Ramos (cell line): ENCODE results near the gene SMCR8.
"Not testable (repeated sequence)": the region's sequence is repeated elsewhere in the genome, so short reads cannot be mapped to it uniquely, and the experiment has no call there.

ENCODE experiments used
- in situ Hi-C: fragments of 300-500 bp; cut with MboI; formaldehyde crosslinking; loops from one replicate; pipeline ENCODE4 v1.14.3; 2022; ENCODE audit warnings: low sequenced_read_pairs; ENCODE audit not compliant: unreplicated experiment

The SMCR8 gene, protein sequence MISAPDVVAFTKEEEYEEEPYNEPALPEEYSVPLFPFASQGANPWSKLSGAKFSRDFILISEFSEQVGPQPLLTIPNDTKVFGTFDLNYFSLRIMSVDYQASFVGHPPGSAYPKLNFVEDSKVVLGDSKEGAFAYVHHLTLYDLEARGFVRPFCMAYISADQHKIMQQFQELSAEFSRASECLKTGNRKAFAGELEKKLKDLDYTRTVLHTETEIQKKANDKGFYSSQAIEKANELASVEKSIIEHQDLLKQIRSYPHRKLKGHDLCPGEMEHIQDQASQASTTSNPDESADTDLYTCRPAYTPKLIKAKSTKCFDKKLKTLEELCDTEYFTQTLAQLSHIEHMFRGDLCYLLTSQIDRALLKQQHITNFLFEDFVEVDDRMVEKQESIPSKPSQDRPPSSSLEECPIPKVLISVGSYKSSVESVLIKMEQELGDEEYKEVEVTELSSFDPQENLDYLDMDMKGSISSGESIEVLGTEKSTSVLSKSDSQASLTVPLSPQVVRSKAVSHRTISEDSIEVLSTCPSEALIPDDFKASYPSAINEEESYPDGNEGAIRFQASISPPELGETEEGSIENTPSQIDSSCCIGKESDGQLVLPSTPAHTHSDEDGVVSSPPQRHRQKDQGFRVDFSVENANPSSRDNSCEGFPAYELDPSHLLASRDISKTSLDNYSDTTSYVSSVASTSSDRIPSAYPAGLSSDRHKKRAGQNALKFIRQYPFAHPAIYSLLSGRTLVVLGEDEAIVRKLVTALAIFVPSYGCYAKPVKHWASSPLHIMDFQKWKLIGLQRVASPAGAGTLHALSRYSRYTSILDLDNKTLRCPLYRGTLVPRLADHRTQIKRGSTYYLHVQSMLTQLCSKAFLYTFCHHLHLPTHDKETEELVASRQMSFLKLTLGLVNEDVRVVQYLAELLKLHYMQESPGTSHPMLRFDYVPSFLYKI

DNA sequence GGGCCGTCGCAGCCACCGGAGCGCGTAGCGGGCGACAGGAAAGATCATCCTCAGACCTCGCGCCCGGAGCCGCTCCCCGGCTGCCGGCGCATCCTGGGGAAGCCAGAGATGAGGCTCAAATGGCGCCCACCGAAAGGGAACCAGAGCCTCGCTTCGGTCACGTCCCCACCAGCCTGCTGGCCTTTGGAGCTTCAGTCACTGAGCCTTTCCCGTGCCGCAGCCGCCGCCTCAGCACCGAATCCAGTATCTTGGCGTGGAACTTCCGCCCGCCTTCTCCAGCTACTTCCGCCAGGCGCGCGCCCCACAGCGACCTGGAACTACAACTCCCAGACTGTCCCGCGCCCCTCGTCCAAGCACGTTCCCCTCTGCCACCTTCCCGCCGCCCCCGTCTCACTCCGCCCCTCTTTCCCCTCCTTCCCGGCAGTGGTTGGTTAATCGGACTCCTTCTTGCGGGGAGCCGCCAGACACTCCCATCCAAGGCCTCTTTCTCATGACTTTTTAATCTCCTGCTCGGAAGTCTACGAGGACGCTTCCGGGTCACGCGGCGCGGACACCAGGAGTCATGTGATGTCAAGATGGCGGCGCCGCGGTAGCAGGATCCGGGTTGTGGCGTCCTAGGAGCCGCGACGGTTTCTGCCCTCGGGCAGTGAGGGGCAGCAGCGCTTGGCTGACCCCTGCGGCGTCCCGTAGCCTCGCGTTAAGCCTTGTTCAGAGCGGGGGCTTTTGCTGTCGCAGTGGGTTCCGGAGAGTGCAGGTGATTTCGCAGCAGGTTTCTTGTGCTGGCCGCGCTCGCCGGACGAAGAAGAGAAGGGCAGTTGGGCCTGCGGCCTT lies at the start of gene SMCR8, which contains the start of gene TOP3A:
Gene SMCR8 (plus strand): TSS at position 563 of the 831 bp plus-strand sequence. CDS start 497 bp downstream, outside the sequence.
Gene TOP3A (minus strand): TSS at position 264 of the 831 bp plus-strand sequence. CDS start 216 bp downstream, at position 48.
- in situ Hi-C loops: no loop called here

DNA sequence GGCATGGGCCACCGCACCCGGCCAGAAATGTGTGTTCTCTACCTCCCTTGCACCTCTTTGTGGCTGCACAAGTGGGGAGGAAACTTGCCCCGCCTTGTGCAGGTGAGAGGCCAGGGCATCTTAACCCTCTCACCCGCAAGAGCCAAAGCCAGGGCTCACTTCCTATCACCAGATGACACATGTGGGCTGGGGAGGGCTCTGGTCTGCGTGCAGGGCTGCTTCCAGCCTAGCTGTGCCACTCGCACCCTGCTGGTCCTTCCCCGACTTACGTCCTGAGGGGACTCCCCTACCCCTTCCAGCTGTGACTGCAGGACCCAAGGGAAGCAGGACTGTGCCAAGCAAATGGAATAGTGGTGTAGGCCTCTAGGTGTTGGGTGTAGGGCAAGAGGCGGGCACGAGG lies 47.7 kb upstream of the SMCR8 start:
- in situ Hi-C loops: no loop called here

DNA sequence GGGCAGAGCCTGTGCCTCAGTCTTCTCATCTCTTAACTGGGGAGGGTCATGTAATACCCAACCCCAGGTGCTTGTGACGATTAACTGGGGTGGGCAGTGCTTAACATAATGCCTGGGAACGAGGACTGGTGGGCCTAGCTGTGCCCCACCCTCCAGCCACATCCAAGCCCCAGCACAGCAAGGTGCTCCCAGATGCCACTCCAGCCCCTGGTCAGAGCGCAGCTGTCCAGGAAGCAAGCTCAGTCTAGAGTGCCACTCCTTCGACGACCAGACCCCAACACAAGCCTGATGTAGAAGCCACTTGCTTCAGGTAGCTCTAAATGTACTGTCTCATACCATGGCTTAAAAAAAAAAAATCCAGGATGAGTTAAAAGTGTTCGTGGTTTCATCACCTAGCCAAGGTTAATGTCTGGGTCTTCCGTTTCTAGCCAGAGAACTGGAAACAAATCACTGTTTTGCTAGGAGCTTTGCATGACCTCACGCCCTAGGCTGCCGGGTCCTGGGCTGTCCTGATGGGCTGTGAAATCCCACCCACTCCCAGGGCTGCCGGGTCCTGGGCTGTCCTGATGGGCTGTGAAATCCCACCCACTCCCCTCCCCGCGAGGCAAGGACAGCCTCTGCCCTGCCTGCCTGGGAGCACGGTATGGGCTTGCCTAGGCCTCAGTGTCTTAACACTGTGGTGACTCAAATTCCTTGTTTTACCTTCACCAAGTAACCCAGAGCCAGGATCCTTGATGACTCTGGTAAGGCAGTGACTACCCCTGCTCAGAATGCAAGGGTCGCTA lies 47.0 kb upstream of the SMCR8 start:
- in situ Hi-C loops: no loop called here

DNA sequence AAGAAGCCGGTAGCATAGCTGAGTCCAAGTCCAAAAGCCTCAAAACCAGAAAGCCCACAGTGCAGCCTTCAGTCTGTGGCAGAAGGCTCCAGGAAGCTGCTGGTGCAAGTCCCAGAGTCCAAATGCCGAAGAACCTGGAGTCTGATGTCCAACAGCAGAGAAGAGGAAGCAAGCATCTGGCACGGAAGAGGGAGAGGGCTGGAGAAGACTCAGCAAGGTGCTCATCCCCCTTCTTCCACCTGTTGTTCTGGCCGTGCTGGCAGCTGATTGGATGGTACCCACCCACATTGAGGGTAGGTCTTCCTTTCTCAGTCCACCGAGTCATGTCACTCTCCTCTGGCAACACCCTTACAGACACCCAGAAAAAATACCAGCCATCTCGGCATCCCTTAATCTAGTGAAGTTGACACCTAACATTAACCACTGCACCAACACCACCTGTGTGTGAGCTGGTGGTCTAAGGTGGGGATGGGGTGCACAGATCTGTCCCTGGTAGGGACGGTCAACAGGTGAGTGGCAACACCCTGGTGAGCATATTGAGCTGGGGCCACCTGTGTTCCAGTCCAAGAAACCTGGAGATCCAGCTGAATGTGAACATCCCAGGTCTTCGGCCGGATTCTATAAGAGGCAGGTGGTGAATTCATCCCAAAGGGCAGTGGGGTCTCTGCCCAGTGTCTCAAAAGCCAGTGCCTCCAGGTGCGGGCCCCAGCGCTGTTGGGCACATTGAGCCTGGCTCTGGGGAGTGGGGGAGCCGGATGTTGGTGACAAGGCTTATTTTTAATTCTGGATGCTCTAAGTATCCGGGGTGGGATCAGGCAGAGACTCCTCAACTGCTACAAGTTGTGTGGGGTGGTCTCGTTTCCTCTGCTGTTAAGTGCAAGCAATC lies 44.8 kb upstream of the SMCR8 start:
- in situ Hi-C loops: no loop called here

DNA sequence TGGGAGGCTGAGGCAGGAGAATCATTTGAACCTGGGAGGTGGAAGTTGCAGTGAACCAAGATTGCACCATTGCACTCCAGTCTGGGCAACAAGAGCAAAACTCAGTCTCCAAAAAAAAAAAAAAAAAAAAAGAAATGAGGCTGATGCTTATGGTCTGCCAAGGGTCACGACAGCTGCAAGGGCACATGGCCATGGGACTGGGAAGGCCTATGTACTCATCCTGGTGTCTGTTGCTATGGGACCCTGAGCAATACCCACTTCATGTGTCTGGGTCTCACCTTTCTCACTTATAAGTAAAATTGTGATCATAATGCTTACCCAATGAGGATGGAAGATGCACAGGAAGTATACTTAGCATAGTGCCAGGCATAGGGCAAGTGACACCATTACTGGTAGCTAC lies 38.0 kb upstream of the SMCR8 start:
- in situ Hi-C loops: no loop called here

DNA sequence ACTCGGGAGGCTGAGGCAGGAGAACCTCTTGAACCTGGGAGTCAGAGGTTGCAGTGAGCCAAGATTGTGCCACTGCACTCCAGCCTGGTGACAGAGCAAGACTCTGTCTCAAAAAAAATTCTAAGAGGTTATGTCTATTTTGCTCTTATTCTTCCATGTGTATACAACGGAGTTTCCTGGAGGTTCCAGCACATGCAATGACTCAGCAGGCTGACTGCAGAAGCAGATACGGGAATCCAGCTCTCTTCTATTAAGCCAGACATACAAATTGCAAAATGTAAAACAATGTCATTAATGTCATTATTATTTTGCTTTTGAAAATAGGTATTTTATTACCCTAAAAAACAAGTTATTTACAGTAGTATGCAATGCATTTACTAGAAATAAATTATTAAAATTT lies 36.2 kb upstream of the SMCR8 start:
- in situ Hi-C loops: no loop called here

DNA sequence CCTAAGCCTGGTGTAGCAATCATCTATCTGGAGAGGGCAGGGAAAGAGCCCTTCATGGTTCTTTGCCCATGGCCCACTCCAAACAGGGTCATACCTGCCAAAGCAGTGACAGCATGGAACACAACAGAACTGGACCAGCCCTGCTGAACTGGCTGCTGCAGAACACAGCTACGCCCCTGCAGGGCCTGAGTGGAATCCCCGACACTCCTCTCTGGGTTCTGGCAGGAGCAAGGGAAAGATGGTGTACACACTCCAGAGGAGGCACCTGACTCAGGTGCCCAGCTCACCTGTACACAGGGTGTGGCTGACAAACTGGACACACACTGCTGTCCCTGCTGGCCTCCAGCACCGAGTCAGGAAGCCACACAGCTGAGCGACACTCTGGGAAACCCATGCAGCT lies 34.8 kb upstream of the SMCR8 start:
- in situ Hi-C loops: no loop called here

DNA sequence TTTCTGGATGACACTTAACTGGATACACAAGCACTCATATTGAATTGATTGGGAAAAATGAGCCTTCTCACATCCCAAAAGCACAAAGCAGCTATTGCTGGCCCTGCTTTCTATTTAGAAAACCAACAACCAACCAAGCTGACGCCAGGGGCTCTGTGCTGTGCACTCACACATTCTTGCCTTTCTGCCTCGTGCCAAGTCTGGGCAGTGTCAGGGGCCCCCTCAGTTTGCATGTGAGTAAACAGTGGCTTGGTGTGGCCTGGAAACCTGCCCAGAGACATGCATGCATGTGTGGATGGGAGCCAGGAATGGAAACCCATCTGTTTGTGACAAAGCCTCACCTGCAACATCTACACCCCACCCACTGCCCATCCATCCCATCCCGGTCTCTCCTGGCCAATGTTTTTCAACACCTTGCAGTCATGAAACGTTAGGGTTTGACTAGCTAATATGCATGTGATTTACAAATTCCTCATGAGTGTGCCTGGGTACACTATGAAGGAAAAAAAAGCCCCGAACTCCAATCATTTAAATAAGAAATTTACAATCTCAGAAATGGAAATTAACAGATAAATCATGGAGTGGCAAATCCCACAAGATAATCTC lies 34.2 kb upstream of the SMCR8 start:
- in situ Hi-C loops: no loop called here

DNA sequence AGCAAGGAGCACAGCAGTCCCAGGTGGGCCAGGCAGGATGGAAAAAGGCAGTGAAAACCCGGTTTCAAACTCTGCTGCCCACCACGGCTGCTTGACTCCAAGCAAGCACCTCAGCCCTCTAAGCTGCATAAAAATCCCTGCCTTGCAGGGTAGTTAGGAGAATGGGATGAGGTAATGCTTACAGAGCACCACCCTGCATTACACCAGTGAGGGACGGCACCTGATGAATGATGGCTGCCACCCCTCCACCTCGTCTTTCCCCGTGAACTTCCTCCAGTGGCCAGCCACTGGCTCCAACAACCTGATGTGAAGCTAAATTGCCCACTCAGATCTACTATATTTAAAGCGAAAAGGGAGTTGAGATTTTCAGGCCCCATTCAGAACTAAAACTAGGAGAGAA lies 33.3 kb upstream of the SMCR8 start:
- in situ Hi-C loops: no loop called here

DNA sequence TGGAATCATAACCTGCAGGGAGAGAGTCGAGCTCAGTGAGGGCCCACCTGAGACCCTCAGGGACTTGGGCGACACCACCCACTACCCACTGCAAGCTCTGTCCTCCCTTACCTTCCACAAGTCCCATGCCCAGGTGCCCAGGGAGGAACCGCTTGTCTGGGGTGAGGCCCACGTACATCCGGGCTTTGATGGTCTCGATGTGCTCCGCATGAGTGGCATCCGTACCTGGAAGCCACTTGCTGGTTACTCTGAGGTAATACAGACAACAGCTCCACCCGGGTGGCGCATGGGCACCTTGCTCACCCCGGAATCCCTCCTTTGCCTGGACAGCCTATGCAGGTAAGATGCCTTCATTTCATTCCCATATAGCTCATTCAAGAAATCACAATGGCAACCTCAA lies 29.8 kb upstream of the SMCR8 start:
- in situ Hi-C loops: no loop called here

DNA sequence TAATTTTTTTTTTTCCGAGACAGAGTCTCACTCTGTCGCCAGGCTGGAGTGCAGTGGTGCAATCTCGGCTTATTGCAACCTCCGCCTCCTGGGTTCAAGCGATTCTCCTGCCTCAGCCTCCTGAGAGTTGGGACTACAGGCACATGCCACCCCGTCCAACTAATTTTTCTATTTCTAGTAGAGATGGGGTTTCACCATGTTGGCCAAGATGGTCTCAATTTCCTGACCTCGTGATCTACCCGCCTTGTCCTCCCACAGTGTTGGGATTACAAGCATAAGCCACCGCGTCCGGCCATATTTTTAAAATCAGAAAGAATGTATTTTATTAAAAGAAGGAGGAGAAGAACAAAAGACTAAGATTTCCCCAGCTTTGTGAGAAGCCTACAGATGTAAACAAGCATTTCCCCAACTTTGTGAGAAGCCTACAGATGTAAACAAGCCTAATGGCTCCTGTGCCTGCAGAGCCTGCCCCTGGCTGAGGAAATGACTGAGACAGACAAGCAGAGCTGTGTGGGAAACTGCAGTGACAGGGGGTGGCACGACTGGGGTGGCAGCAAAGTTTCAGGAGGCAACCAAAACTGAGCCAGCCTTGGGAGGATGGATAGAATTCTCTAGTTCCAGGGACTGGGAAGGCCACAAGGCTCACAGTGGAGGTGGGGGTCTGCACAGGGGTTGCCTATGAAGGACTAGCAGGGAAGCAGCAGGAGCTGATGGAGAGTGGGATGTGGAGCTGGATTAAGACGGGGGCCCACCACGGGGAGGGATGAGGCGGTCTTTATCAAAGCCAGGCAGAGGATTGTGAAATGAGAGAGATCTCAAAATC lies 23.2 kb upstream of the SMCR8 start:
- in situ Hi-C loops: no loop called here

DNA sequence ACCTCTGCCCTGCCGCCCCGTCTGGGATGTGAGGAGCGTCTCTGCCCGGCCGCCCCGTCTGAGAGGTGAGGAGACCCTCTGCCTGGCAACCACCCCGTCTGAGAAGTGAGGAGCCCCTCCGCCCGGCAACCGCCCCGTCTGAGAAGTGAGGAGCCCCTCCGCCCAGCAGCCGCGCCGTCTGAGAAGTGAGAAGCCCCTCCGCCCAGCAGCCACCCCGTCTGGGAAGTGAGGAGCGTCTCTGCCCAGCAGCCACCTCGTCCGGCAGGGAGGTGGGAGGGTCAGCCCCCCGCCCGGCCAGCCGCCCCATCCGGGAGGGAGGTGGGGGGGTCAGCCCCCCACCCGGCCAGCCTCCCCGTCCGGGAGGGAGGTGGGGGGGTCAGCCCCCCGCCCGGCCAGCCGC lies 17.0 kb upstream of the SMCR8 start:
- in situ Hi-C loops: not testable (repeated sequence)

DNA sequence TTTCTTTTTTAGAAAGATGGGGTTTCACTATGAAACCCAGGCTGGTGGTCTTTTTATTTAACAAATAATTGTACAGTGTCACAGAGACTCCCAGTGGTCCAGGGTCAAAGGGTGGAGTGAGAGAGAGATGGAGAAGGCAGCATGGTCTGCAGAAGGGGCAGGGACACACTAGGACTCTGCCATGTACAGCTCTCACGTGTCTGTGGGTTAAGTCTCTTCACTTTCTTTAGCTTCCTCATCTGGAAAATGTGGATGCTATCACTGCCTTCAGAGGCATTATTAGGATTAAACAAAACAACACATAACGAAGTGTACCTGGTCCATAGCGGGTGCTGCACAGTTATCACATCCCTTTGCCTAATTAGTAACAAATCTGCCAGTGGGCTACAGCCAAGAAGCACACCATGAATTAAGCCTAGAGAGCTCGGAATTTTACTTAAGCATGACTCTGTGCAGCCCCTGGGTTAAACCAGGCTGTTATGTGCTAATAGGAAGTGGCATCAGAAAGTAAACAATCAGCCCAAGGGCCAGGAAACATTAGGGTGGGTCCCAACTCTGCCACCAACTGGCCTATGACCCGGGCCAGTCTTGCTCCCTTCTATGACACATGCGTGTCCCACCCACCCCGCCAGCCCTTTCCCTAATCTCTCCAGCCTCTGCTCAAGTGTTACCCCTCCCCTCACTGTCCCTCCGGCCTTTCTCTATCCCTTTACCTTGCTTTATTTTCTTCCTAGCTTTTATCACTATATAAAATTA lies 14.2 kb upstream of the SMCR8 start:
- in situ Hi-C loops: no loop called here

DNA sequence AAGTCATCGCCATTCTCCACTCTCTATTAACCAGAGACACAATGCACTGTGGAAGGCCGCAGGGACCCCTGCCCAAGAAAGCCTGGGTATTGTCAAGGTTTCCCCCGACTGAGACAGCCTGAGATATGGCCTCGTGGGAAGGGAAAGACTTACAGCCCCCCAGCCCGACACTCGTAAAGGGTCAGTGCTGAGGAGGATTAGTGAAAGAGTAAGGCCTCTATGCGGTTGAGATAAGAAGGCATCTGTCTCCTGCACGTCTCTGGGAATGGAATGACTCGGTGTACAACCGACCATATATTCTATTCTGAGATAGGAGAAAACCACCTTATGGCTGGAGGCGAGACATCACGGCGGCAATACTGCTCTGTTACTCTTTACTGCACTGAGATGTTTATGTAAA lies 11.9 kb upstream of the SMCR8 start:
- in situ Hi-C loops: not testable (repeated sequence)

DNA sequence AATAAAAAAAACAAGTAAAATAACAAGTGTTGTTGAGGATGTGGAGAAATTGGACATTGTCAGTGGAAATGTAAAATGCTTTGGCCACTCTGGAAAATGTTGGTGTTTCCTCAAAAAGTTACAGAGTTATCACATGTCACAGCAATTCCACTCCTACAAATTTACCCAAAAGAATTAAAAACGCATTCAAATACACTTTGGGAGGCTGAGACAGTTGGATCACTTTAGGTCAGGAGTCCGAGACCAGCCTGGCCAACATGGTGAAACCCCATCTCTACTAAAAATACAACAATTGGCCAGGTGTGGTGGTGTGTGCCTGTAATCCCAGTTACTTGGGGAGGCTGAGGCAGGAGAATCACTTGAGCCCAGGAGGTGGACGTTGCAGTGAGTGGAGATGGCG lies 5.9 kb upstream of the SMCR8 start:
- in situ Hi-C loops: no loop called here

DNA sequence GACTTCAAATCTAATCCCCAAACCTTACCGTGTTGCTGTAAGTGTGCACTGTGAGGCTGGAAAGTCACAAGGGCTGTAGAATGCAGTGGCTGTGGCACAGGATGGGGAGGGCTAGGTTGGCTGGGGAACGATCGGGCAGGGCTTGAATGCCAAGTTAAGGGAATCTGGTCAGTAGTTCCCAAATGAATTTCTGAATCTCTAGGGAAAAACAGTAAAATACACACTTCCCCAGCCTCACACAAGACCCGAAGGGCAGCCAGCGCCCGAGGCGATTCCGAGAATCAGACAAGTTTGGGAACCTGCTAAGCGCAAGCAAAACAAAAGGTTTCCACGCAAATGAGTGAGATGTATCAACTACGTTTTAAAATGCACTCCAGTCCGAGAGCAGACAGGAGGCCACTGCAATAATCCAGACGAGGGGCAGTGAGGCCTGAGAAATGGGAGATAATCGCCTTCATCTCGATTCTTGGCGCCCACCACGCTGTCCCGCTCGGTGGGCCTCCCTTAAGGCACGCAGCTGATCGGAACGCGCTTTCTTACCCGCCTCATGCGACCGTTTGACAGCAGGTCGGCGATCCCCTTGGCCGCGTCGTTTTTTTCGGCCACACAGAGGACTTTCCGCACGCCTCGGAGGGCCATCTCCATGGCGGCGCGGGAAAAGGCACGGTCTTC lies 898 bp upstream of the SMCR8 start:
- in situ Hi-C loops: no loop called here
